ENCODE data around the gene TSPO.

Gene TSPO

GRCh38 chr22:43197271-43197941, 46.0 kb downstream of the TSPO start:
- H3K27me3 Mint-ChIP-seq (ENCODE audit: low read depth), result peaks cover 9% of the 10 kb centered on the region
- H3K4me3 Mint-ChIP-seq, result no peak overlapping the region
- H3K9me3 Mint-ChIP-seq, result no peaks in the 10 kb centered on the region
- H3K36me3 Mint-ChIP-seq (ENCODE audit: low read depth), result peaks cover under 1% of the 10 kb centered on the region
- no peaks in the 10 kb centered on the region for H3K4me1 Mint-ChIP-seq
- H3K27ac Mint-ChIP-seq, result no peak overlapping the region
- no peak for TF ChIP-seq CTCF (IDR thresholded peaks at IDR 0.05; ENCODE audit: unreplicated experiment in 3 of 3)

DNA sequence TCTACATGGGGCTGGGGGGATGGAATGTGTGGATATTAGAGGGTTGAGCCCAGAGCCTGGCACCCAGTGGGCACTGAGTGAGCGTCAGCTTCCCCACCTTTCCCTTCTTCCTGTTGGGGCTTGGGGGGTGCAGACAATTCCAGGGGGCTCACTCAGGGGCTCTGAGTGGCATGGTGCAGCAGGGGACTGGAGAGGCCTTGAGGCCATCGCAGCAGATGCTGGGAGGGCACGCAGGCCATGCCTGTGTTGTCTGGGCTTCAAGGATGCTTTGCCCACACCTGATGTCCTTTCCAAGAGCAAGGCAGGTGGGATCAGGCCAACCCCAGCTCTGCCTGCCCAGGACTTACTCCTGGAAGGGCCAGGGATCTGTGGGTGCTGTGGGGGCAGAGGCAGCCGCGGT, 46.8 kb downstream of the TSPO start:
- Mint-ChIP-seq H3K4me3 (no peak overlapping the region), H3K36me3 (ENCODE audit: low read depth) (peaks cover 5% of the 10 kb centered on the region), H3K9me3 (no peaks in the 10 kb centered on the region), H3K27ac (no peak overlapping the region), H3K4me1 (no peaks in the 10 kb centered on the region), H3K27me3 (ENCODE audit: low read depth) (peaks cover 9% of the 10 kb centered on the region)
- TF ChIP-seq CTCF (IDR thresholded peaks at IDR 0.05; ENCODE audit: unreplicated experiment in 3 of 3), result no peak

GRCh38 chr22:43198936-43199335, 47.6 kb downstream of the TSPO start:
- Mint-ChIP-seq H3K36me3 (ENCODE audit: low read depth) (peaks cover 5% of the 10 kb centered on the region), H3K9me3 (no peaks in the 10 kb centered on the region), H3K27me3 (ENCODE audit: low read depth) (peaks cover 4% of the 10 kb centered on the region), H3K4me1 (no peaks in the 10 kb centered on the region), H3K27ac (no peak overlapping the region), H3K4me3 (no peak overlapping the region)
- no peak for TF ChIP-seq CTCF (IDR thresholded peaks at IDR 0.05; ENCODE audit: unreplicated experiment in 3 of 3)

DNA sequence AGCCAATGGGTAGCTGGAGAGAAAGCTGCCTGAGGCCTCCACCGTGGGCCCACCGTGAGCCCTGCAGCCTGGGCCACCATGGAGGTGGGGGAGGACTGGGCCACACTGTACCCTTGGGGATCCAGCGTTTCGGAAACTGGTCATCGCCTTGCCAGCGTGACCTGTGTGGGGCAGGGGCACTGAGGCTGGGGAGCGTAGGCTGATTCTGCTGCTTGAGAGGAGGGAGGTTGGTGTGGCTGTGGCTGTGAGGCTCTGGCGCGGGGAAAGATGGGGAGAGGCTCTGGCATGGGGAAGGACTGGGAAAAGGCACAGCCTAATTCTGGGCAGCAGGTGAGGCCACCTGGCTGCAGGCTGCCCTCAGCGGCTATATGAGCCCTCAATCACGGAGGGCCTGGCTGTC, 48.2 kb downstream of the TSPO start:
- H3K4me1 Mint-ChIP-seq, result no peaks in the 10 kb centered on the region
- no peaks in the 10 kb centered on the region for H3K9me3 Mint-ChIP-seq
- TF ChIP-seq CTCF (IDR thresholded peaks at IDR 0.05; ENCODE audit: unreplicated experiment in 3 of 3), result no peak
- H3K27me3 Mint-ChIP-seq (ENCODE audit: low read depth), result no peaks in the 10 kb centered on the region
- H3K4me3 Mint-ChIP-seq, result no peak overlapping the region
- peaks cover 5% of the 10 kb centered on the region for H3K36me3 Mint-ChIP-seq (ENCODE audit: low read depth)
- no peak overlapping the region for H3K27ac Mint-ChIP-seq

DNA sequence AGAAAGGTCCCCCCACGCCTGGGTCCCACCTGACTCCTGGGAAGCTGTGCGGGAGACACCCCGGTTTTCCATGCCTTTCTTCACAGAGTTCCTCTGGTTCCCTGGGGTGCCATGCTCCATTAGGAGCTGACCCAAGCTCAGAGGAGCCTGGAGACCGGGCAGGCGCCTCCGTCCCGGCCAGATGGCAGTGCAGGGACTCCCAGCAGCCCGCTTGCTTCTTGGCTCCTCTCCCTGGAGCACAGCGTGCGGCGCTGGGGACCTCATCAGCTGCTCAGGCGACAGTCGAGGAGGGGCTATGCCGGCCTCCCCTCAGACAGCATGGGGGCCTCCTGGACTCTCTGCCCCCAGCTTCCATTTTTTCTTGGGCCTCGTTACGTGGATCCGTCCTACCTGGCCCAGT, 48.7 kb downstream of the TSPO start:
- Mint-ChIP-seq H3K4me1 (no peaks in the 10 kb centered on the region), H3K9me3 (no peaks in the 10 kb centered on the region)
- TF ChIP-seq CTCF (IDR thresholded peaks at IDR 0.05; ENCODE audit: unreplicated experiment in 3 of 3), result no peak

GRCh38 chr22:43200555-43200954, 49.2 kb downstream of the TSPO start:
- no peaks in the 10 kb centered on the region for H3K9me3 Mint-ChIP-seq
- H3K36me3 Mint-ChIP-seq (ENCODE audit: low read depth), result peaks cover 5% of the 10 kb centered on the region
- no peaks in the 10 kb centered on the region for H3K4me1 Mint-ChIP-seq
- peak overlapping the region in 1 of 3 experiments; percentile 18 for H3K27ac Mint-ChIP-seq
- H3K4me3 Mint-ChIP-seq, result no peak overlapping the region
- TF ChIP-seq CTCF (IDR thresholded peaks at IDR 0.05; ENCODE audit: unreplicated experiment in 3 of 3), result no peak
- no peaks in the 10 kb centered on the region for H3K27me3 Mint-ChIP-seq (ENCODE audit: low read depth)

More for the DNA sequence above, 48.7 kb downstream of the TSPO start:
- H3K4me3 Mint-ChIP-seq, result no peak overlapping the region
- no peak overlapping the region for H3K27ac Mint-ChIP-seq
- H3K27me3 Mint-ChIP-seq (ENCODE audit: low read depth), result no peaks in the 10 kb centered on the region
- peaks cover 5% of the 10 kb centered on the region for H3K36me3 Mint-ChIP-seq (ENCODE audit: low read depth)

All from nephron (organoid).